GM23338 (cell line): ENCODE measurements around the gene UBE2C. TPM values are rescaled to one million over a fixed set of nuclear protein-coding genes. Genes with fewer than 3 reads are reported as not detected.

Experiments
- ATAC-seq: fragments of 200-7000 bp; cut with Tn5 transposase; 3 replicates; pipeline ENCODE4 v1.9.1; 2020
- DNase-seq: peaks from one replicate; pipeline ENCODE4 v3.0.0-alpha.2; 2015; ENCODE audit warnings: low spot score
- H2AFZ ChIP-seq: fragments of 200-600 bp; sonication (generic); 2 replicates; pipeline ENCODE4 v1.8.0; 2016; ENCODE audit warnings: antibody characterized with exemption, mild to moderate bottlenecking, moderate library complexity
- H3F3A ChIP-seq: fragments of 200-600 bp; sonication (generic); replicated peaks from 2 replicates; pipeline ENCODE4 v1.8.0; 2017; ENCODE audit warnings: antibody characterized with exemption, mixed run types, low read depth
- H3K27ac ChIP-seq: fragments of 200-600 bp; sonication (generic); 2 replicates; pipeline ENCODE4 v1.6.1; 2016; ENCODE audit warnings: low read depth
- H3K27me3 ChIP-seq: fragments of 200-600 bp; sonication (generic); 2 replicates; pipeline ENCODE4 v1.8.0; 2016; ENCODE audit warnings: mild to moderate bottlenecking, mixed run types, moderate library complexity; ENCODE audit not compliant: insufficient read depth
- H3K36me3 ChIP-seq: fragments of 200-600 bp; sonication (generic); 2 replicates; pipeline ENCODE4 v1.8.0; 2016; ENCODE audit warnings: mild to moderate bottlenecking; ENCODE audit not compliant: insufficient read depth
- H3K4me1 ChIP-seq: fragments of 200-600 bp; sonication (generic); 2 replicates; pipeline ENCODE4 v1.8.0; 2016; ENCODE audit warnings: mild to moderate bottlenecking, moderate library complexity; ENCODE audit not compliant: insufficient read depth
- H3K4me2 ChIP-seq: fragments of 200-600 bp; sonication (generic); 2 replicates; pipeline ENCODE4 v1.7.1; 2017; ENCODE audit warnings: mixed run types
- H3K4me3 ChIP-seq: fragments of 200-600 bp; sonication (generic); 2 replicates; pipeline ENCODE4 v1.6.1; 2016; ENCODE audit warnings: mixed run types
- H3K79me2 ChIP-seq: fragments of 200-600 bp; sonication (generic); replicated peaks from 2 replicates; pipeline ENCODE4 v1.8.0; 2017; ENCODE audit warnings: mild to moderate bottlenecking; ENCODE audit not compliant: insufficient read depth
- H3K9me2 ChIP-seq: fragments of 200-600 bp; sonication (generic); 2 replicates; pipeline ENCODE4 v1.8.0; 2017; ENCODE audit not compliant: insufficient read depth
- H4K20me1 ChIP-seq: fragments of 200-600 bp; sonication (generic); replicated peaks from 2 replicates; pipeline ENCODE4 v1.8.0; 2017; ENCODE audit warnings: mild to moderate bottlenecking; ENCODE audit not compliant: insufficient read depth
- H3K27ac Mint-ChIP-seq: 2 replicates; pipeline ENCODE4 v1.8.0; 2020; ENCODE audit warnings: inconsistent platforms, mild to moderate bottlenecking, moderate library complexity, mixed read lengths
- H3K27me3 Mint-ChIP-seq: 3 replicates; pipeline ENCODE4 v1.8.0; 2022; ENCODE audit warnings: low read depth, mild to moderate bottlenecking, moderate library complexity, mixed read lengths, inconsistent platforms; ENCODE audit not compliant: insufficient read depth, poor library complexity
- H3K36me3 Mint-ChIP-seq: 3 replicates; pipeline ENCODE4 v1.8.0; 2021; ENCODE audit warnings: low read depth, mild to moderate bottlenecking, inconsistent platforms, moderate library complexity, mixed read lengths
- H3K4me1 Mint-ChIP-seq: 3 replicates; pipeline ENCODE4 v1.8.0; 2020; ENCODE audit warnings: mild to moderate bottlenecking, inconsistent platforms, mixed read lengths
- H3K4me3 Mint-ChIP-seq: 3 replicates; pipeline ENCODE4 v1.8.0; 2021; ENCODE audit warnings: moderate library complexity, mild to moderate bottlenecking, inconsistent platforms, mixed read lengths
- H3K9me3 Mint-ChIP-seq: 3 replicates; pipeline ENCODE4 v1.8.0; 2020; ENCODE audit warnings: moderate library complexity, mild to moderate bottlenecking, inconsistent platforms, mixed read lengths
- CREB1 ChIP-seq: fragments of 250-450 bp; sonication (Bioruptor Pico); IDR thresholded peaks from 2 replicates; pipeline ENCODE4 v1.5.0; 2020; ENCODE audit warnings: low read depth, mild to moderate bottlenecking, moderate library complexity
- EZH2 ChIP-seq: fragments of 200-600 bp; sonication (generic); IDR thresholded peaks from one replicate; pipeline ENCODE4 v1.8.0; 2017; ENCODE audit warnings: antibody characterized with exemption, mild to moderate bottlenecking, low read depth; ENCODE audit not compliant: unreplicated experiment
- EZH2phosphoT487 ChIP-seq: fragments of 200-600 bp; sonication (generic); IDR thresholded peaks from one replicate; pipeline ENCODE4 v1.8.1; 2018; ENCODE audit warnings: antibody characterized with exemption; ENCODE audit not compliant: unreplicated experiment
- JUNB ChIP-seq: IDR thresholded peaks from one replicate; pipeline ENCODE4 v1.6.1; 2016; ENCODE audit warnings: antibody characterized with exemption; ENCODE audit not compliant: unreplicated experiment
- NANOG ChIP-seq: IDR thresholded peaks from 2 replicates; pipeline ENCODE4 v1.6.1; 2016; ENCODE audit warnings: antibody characterized with exemption, borderline replicate concordance
- POLR2AphosphoS5 ChIP-seq: IDR thresholded peaks from 2 replicates; pipeline ENCODE4 v1.6.1; 2016; ENCODE audit warnings: antibody characterized with exemption, low read depth
- STAT1 ChIP-seq: IDR thresholded peaks from one replicate; pipeline ENCODE4 v1.6.1; 2016; ENCODE audit warnings: antibody characterized with exemption; ENCODE audit not compliant: unreplicated experiment
- ZNF114 ChIP-seq: fragments of 250-450 bp; sonication (Bioruptor Pico); IDR thresholded peaks from 2 replicates; pipeline ENCODE4 v1.5.0; 2020; ENCODE audit warnings: mild to moderate bottlenecking, moderate library complexity
- ZNF331 ChIP-seq: fragments of 250-450 bp; sonication (Bioruptor Pico); IDR thresholded peaks from 2 replicates; pipeline ENCODE4 v1.5.0; 2020; ENCODE audit warnings: low read depth, mild to moderate bottlenecking, moderate library complexity
- polyA plus RNA-seq: library from polyadenylated mRNA; unstranded; fragments of >200 nt; fragmentation: Nextera tagmentation; extraction: Ambion mirVana; gene quantifications from 2 replicates; pipeline ENCODE4 v1.2.1, GENCODE V29; 2016
- total RNA-seq: library from RNA; depleted of rRNA; stranded (reverse); fragments of >200 nt; shearing (Covaris generic); gene quantifications from 2 replicates; pipeline ENCODE4 v1.2.3, GENCODE V29; 2014
- TF ChIP-seq, protein P1 (sequence below): IDR thresholded peaks from 2 replicates; pipeline ENCODE4 v1.6.1; 2016; ENCODE audit warnings: antibody characterized with exemption
- TF ChIP-seq, protein P2 (sequence below): fragments of 250-450 bp; sonication (Bioruptor Pico); IDR thresholded peaks from 2 replicates; pipeline ENCODE4 v1.5.0; 2020; ENCODE audit warnings: mild to moderate bottlenecking, moderate library complexity
- TF ChIP-seq, protein P3 (sequence below): IDR thresholded peaks from one replicate; pipeline ENCODE4 v1.6.1; 2018; ENCODE audit warnings: antibody characterized with exemption; ENCODE audit not compliant: unreplicated experiment
- TF ChIP-seq, protein P4 (sequence below), 2 experiments: fragments of 200-600 bp in 1 of 2; sonication (generic) in 1 of 2; conservative IDR thresholded peaks; 2 replicates each; pipeline versions ENCODE4 v1.5.1 to v1.6.1; 2016 to 2017; ENCODE audit warnings: antibody characterized with exemption in 2 of 2, low read depth in 2 of 2, mild to moderate bottlenecking in 2 of 2, moderate library complexity in 1 of 2

UBE2C gene
- total and polyA plus RNA-seq, 2 experiments from 2014 or later, result 247 to 698 TPM

DNA sequence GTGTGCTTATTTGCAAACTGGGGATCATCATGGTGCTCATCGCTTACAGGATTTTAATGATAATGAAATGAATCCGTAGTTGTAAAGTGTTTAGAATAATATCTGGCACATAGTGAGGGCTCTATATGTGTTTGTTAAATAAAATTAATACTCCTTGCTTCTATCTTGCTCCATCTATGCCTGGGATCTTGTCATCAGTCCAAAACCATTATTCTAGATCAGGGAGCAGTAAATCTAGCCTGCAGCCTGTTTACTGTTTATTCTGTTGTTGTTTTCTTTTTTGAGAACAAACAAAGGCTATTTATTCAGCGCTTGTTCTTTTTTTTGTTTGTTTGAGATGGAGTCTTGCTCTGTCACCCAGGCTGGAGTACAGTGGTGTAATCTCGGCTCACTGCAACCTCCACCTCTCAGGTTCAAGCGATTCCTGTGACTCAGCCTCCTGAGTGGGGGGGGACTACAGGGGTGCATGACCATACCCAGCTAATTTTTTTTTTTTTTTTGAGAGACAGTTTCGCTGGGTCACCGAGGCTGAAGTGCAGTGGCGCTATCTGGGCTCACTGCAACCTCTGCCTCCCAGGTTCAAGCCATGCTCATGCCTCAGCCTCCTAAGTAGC is 36.6 kb downstream of the UBE2C start:
- no peak overlapping the region for H3K4me2 ChIP-seq
- H3K4me3 ChIP-seq, result no peak overlapping the region
- Mint-ChIP-seq H3K27ac (peak overlapping the region; percentile 47; the same call in 1 of the 2 replicates), H3K4me1 (peaks cover 23% of the 10 kb centered on the region), H3K9me3 (no peaks in the 10 kb centered on the region), H3K36me3 (peaks cover 35% of the 10 kb centered on the region), H3K4me3 (no peak overlapping the region), H3K27me3 (peaks cover 11% of the 10 kb centered on the region)
- no peak overlapping the region; the same call in 1 of the 2 replicates for H3K27ac ChIP-seq
- no peaks in the 10 kb centered on the region for H3K27me3 ChIP-seq
- no peaks in the 10 kb centered on the region for H4K20me1 ChIP-seq
- peaks cover 15% of the 10 kb centered on the region for H3K36me3 ChIP-seq
- no peaks in the 10 kb centered on the region; the same call in 1 of the 2 replicates for H3F3A ChIP-seq
- no peak overlapping the region for H2AFZ ChIP-seq
- no peak for ATAC-seq
- TF ChIP-seq STAT1 (no peak), EZH2 (no peak), ZNF331 (no peak), NANOG (no peak), ZNF114 (CRISPR knock-in tag) (no peak), POLR2AphosphoS5 (no peak), CREB1 (CRISPR knock-in tag) (no peak), JUNB (no peak), EZH2phosphoT487 (no peak)
- TF ChIP-seq, protein P1, sequence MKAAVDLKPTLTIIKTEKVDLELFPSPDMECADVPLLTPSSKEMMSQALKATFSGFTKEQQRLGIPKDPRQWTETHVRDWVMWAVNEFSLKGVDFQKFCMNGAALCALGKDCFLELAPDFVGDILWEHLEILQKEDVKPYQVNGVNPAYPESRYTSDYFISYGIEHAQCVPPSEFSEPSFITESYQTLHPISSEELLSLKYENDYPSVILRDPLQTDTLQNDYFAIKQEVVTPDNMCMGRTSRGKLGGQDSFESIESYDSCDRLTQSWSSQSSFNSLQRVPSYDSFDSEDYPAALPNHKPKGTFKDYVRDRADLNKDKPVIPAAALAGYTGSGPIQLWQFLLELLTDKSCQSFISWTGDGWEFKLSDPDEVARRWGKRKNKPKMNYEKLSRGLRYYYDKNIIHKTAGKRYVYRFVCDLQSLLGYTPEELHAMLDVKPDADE, result no peak
- TF ChIP-seq, protein P2, sequence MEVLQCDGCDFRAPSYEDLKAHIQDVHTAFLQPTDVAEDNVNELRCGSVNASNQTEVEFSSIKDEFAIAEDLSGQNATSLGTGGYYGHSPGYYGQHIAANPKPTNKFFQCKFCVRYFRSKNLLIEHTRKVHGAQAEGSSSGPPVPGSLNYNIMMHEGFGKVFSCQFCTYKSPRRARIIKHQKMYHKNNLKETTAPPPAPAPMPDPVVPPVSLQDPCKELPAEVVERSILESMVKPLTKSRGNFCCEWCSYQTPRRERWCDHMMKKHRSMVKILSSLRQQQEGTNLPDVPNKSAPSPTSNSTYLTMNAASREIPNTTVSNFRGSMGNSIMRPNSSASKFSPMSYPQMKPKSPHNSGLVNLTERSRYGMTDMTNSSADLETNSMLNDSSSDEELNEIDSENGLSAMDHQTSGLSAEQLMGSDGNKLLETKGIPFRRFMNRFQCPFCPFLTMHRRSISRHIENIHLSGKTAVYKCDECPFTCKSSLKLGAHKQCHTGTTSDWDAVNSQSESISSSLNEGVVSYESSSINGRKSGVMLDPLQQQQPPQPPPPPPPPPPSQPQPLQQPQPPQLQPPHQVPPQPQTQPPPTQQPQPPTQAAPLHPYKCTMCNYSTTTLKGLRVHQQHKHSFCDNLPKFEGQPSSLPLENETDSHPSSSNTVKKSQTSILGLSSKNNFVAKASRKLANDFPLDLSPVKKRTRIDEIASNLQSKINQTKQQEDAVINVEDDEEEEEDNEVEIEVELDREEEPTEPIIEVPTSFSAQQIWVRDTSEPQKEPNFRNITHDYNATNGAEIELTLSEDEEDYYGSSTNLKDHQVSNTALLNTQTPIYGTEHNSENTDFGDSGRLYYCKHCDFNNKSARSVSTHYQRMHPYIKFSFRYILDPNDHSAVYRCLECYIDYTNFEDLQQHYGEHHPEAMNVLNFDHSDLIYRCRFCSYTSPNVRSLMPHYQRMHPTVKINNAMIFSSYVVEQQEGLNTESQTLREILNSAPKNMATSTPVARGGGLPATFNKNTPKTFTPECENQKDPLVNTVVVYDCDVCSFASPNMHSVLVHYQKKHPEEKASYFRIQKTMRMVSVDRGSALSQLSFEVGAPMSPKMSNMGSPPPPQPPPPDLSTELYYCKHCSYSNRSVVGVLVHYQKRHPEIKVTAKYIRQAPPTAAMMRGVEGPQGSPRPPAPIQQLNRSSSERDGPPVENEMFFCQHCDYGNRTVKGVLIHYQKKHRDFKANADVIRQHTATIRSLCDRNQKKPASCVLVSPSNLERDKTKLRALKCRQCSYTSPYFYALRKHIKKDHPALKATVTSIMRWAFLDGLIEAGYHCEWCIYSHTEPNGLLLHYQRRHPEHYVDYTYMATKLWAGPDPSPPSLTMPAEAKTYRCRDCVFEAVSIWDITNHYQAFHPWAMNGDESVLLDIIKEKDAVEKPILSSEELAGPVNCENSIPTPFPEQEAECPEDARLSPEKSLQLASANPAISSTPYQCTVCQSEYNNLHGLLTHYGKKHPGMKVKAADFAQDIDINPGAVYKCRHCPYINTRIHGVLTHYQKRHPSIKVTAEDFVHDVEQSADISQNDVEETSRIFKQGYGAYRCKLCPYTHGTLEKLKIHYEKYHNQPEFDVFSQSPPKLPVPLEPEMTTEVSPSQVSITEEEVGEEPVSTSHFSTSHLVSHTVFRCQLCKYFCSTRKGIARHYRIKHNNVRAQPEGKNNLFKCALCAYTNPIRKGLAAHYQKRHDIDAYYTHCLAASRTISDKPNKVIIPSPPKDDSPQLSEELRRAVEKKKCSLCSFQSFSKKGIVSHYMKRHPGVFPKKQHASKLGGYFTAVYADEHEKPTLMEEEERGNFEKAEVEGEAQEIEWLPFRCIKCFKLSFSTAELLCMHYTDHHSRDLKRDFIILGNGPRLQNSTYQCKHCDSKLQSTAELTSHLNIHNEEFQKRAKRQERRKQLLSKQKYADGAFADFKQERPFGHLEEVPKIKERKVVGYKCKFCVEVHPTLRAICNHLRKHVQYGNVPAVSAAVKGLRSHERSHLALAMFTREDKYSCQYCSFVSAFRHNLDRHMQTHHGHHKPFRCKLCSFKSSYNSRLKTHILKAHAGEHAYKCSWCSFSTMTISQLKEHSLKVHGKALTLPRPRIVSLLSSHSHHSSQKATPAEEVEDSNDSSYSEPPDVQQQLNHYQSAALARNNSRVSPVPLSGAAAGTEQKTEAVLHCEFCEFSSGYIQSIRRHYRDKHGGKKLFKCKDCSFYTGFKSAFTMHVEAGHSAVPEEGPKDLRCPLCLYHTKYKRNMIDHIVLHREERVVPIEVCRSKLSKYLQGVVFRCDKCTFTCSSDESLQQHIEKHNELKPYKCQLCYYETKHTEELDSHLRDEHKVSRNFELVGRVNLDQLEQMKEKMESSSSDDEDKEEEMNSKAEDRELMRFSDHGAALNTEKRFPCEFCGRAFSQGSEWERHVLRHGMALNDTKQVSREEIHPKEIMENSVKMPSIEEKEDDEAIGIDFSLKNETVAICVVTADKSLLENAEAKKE, result no peak
- TF ChIP-seq, protein P3, sequence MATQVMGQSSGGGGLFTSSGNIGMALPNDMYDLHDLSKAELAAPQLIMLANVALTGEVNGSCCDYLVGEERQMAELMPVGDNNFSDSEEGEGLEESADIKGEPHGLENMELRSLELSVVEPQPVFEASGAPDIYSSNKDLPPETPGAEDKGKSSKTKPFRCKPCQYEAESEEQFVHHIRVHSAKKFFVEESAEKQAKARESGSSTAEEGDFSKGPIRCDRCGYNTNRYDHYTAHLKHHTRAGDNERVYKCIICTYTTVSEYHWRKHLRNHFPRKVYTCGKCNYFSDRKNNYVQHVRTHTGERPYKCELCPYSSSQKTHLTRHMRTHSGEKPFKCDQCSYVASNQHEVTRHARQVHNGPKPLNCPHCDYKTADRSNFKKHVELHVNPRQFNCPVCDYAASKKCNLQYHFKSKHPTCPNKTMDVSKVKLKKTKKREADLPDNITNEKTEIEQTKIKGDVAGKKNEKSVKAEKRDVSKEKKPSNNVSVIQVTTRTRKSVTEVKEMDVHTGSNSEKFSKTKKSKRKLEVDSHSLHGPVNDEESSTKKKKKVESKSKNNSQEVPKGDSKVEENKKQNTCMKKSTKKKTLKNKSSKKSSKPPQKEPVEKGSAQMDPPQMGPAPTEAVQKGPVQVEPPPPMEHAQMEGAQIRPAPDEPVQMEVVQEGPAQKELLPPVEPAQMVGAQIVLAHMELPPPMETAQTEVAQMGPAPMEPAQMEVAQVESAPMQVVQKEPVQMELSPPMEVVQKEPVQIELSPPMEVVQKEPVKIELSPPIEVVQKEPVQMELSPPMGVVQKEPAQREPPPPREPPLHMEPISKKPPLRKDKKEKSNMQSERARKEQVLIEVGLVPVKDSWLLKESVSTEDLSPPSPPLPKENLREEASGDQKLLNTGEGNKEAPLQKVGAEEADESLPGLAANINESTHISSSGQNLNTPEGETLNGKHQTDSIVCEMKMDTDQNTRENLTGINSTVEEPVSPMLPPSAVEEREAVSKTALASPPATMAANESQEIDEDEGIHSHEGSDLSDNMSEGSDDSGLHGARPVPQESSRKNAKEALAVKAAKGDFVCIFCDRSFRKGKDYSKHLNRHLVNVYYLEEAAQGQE, result no peak
- TF ChIP-seq, protein P4, sequence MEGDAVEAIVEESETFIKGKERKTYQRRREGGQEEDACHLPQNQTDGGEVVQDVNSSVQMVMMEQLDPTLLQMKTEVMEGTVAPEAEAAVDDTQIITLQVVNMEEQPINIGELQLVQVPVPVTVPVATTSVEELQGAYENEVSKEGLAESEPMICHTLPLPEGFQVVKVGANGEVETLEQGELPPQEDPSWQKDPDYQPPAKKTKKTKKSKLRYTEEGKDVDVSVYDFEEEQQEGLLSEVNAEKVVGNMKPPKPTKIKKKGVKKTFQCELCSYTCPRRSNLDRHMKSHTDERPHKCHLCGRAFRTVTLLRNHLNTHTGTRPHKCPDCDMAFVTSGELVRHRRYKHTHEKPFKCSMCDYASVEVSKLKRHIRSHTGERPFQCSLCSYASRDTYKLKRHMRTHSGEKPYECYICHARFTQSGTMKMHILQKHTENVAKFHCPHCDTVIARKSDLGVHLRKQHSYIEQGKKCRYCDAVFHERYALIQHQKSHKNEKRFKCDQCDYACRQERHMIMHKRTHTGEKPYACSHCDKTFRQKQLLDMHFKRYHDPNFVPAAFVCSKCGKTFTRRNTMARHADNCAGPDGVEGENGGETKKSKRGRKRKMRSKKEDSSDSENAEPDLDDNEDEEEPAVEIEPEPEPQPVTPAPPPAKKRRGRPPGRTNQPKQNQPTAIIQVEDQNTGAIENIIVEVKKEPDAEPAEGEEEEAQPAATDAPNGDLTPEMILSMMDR (conservative IDR thresholded peaks at IDR 0.05; ENCODE audit: low read depth in 2 of 2), result no peak
- no peak for DNase-seq
- peaks cover 11% of the 10 kb centered on the region for H3K79me2 ChIP-seq
- H3K9me2 ChIP-seq, result no peaks in the 10 kb centered on the region
- H3K4me1 ChIP-seq, result peaks cover 19% of the 10 kb centered on the region
